HT-29 (cell line): ENCODE results near the gene OXCT1. TPM values are rescaled to one million over a fixed set of nuclear protein-coding genes. Genes with fewer than 3 reads are reported as not detected.

Source experiments
- DNase-seq: peaks from one replicate; pipeline ENCODE4 v3.0.0-alpha.2; 2015; ENCODE audit warnings: low spot score
- total RNA-seq: library from RNA; depleted of rRNA; stranded (reverse); fragments of >200 nt; shearing (Covaris generic); gene quantifications from 2 replicates; pipeline ENCODE4 v1.2.3, GENCODE V29; 2014; rRNA removed

OXCT1 gene
- 0.16 and 0.56 TPM in 2 replicates for total RNA-seq

DNA sequence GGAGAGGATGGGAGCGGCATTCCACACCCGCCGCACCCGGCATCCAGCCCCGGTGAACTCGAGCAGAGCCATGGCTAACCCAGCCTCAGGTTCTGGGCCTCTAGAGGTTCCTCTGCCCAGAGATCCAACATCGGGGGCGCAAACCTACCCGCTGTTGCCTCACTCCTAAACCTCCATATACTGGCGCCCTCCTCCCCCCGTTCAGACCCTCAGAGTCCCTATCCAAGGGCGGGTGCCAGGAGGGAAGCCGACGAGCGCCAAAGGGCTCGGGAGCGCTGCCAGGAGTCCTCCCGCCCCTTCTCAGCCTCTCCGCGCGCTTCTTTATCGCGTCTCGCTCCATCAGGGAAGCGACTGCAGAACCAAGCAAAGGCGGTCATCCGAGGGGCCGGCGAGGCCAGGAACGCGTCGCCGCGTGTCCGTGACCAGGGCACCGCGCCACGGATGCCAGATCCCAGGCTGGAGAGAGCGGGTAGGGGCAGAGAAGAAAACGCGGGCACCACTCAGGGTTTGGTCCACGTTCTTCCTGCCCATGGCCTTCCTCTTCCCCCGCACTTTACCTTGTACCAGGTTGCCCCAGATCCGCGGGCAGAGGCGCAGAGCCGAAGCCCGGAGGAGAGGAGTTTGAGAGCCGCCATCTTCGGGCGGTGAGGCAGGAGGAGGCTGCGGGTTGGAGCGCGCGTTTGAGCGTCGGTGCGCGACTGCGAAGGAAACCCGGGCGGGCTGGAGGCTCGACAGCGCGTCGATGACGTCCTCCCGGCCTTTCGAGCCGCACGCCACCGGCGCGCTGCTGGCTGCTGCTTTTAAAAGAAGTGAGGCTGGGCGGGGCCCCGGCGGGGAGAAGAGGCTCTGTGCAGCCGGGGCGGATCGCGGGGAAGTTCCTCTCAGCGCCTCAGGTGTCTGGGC is at the start of gene OXCT1:
OXCT1 (minus strand) TSS at position 702 of the 903 bp plus-strand sequence; CDS start at position 635, 67 bp downstream.
- DNase-seq: peak; percentile 21

DNA sequence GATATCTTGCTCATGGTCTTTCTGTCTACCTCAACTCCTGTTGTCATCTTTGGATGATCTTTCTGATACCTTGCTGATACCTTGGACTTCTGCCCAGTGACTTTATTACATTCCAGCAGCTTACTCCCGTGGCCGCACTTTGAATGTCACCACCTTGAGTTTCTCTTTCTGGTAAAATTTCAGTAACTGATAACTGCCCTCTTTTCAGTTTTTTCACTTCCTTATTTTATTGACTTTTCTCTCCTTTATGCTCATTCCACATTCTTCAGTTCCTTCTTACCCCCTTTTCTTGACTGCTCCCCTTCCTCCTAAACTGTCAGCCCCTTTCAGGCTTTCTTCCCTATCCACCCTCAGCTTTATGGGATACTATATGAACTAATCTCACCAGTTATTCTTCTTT is 47.9 kb upstream of the OXCT1 start:
- DNase-seq: no peak

DNA sequence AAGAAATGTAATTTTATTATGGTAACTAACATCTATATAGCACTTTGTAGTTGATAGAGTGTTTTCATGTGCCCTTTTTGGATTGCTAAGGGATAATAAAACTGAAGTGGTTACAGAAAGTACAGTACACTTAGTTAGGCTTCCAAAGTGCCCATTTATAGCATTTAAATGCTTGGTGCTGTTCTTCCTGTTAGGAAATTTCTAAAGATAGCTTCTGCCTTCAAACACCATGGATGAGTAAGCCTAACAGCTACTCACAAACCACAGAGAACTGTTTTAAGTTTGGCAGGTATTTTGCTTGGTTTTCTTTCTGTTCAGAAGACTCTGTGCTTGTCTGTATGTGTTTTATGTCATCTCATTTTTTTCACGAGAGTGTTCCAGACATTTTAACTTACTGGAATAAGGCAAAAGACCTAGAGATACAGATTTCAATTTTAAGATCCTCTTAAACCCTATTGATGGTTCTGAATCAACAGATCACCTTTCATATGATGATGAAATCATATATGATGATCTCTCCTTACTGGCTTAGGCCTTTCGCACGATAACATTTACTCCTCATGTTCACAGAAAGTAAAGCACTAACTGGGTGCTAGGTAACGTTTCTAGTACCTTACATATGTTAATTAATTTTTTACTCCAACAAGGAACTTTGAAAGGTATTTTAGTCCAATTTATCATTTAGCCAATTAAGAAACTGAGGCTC is 38.3 kb upstream of the OXCT1 start:
- DNase-seq: no peak

DNA sequence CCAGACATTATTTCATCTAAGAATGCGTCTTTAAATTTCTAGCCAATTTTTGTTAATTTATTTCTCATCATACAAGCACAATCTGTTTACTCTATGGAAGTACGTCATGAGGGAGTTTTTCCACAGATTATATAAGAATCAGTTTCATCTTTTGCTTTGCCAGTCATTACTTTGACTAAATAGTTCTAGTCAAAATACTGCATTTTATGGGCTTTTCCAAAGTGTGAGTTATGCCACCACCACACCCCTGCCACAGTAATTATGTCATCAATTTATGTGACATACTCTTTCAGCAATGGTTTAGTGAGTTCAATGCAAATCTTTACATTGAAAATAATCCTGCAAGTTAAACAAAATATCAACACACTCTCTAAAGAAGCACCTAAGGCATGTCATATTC is 35.9 kb upstream of the OXCT1 start:
- DNase-seq: no peak

DNA sequence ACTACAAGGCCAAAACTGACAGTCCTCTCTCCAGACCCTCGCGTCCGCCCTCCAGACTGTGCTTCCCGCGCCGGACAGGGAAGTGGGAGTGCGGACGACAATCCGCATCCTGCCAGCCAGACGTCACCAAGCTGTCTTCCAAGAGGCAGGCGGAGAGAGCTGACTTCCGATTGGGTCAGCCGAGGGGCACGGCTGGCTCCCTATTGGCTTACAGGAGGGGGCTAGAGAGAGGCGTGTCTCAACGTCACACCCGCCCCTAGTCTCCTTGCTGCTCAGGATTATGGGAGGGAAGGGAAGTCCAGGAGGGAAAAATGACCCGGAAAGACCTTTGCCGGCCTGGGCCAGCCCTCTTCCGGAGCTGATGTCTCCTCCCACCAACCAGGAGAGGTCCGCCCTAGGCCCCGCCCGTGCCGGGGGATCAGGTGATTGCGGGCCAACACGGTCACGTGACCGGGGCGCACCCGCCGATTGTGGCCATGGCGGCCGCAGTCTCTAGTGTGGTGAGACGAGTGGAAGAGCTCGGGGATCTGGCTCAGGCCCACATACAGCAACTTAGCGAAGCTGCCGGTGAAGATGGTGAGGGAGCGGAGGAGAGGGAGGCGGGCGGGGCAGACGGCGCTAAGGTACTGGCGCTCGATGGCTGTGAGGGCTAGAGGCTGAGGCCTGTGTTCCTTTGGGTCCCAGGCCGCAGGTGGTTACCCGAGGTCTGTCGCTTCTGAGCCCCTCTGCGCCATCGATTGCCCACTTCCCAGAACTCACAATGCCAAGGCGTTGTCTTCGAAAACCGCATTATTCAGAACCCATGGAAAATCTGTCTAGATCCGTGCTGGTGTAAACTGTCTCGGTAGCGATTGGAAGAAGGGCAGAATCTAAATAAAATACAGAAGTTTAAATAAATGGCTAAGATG is 33.9 kb upstream of the OXCT1 start, which contains the start of gene RIMOC1:
RIMOC1 (plus strand) TSS at position 453 of the 908 bp plus-strand sequence; CDS start at position 477, 24 bp downstream.
- DNase-seq: peak; percentile 99

DNA sequence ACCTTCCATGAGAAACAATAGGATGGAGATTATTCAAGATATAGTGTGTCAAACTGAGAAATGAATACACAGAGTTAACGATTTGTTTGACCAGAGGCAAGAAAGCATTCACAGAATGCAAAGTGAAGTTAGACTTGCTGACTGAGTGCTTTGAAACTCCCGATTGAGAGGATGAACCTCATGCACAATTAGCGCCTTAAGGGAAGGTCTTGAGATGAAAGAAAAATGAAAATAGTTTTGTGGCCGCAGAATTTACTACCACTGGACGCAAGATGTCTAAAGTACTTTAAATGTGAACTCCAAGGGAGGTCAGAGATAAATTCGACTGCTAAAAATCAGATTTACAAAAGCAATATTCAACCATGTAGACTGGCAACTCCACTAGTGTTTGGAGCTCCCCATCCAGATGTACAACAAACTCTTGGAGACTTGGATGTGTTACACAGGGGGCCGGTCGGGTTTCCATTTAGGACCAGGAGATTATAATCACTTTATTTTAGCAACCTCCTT is 33.2 kb upstream of the OXCT1 start:
- no peak for DNase-seq

DNA sequence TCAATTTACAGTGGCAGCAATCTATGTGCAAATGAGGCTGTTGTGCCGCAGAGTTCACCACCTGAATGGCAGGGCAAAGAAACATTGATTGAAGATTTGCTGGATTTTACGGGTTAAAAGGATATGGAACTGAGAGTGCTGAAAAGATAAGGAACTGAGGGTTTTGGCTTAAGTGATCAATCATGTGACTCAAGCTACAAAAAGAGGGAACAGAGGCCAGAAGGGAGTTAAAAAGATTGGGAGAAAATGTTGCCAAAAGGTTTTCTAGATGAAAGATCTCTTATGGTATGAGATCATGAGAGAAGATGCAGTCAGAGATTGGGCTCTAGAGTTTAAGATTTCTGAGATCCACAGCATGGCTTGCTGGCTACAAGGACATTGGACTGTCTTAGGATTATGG is 26.0 kb upstream of the OXCT1 start:
- no peak for DNase-seq

DNA sequence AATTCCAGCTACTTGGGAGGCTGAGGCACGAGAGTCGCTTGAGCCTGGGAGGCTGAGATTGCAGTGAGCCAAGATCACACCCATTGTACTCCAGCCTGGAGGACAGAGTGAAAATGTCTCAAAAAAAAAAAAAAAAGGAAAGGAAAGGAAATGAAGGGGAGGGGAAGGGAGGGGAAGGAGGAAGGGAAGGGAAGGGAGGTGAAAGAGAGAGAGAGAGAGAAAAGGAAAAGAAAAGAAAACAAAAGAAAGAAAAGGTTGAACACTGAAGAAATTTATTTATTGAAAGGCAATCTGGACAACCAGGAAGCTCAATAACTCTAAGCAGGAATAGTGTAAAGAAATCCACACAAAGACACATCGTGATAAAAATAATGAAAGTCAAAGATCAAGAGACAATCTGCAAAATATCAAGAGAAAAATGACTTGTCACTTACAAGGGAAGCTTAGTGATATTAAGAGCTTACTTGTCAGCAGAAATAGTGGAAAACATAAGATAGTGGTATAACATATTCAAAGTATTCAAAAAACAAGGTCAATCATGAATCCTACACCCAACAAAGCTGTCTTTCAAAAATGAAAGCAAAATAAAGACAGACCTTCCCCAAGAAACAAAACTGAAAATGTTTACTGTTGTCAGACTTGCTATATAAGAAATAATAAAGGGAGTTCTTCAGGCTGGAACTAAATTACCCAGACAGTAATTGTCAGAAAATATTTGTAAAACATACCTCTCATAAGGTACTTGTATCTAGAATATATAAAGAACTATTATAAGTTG is 23.0 kb upstream of the OXCT1 start:
- no peak for DNase-seq

DNA sequence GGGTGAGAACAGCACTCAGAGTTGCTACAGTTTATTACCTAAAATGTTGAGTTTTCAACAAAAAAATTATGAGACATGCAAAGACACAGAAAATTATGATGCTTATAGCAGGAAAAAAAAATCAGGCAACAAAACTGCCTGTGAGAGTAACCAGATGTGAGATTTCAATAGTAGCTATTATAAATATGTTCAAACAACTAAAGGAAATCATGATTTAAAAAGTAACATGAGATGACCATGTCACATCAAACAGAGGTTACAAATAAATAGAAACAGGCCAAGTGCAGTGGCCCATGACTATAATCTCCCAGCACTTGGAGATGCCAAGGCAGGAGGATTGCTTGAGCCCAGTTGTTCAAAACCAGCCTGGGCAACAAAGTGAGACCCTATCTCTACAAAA is 21.8 kb upstream of the OXCT1 start:
- DNase-seq: no peak

DNA sequence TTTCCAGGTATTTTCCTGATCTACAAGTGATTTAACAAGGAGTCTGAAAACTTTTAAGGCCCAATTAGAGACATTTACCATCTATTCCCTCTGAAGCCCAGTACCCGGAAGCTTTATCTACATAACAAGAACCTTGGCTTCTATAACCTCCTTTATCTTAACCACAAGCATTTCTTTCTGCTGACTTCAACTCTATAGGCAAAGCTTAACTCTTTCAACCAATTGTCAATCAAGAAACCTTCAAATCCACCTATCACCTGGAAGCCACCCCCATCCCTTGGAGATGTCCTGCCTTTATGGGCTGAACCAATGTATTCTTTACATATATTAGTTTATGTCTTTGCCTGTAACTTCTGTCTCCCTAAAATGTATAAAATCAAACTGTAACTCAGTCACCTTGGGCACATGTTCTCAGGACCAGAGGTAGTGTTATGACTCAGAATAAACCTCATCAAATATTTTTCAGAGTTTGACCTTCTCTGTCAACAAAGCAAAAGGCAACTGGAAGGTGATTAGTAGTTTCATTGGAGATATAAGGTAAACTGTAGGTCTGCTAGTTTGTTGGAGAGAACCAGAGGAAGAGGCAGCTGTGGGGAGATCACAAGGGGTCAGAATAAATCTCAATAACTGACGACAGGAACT is 21.0 kb upstream of the OXCT1 start:
- no peak for DNase-seq

DNA sequence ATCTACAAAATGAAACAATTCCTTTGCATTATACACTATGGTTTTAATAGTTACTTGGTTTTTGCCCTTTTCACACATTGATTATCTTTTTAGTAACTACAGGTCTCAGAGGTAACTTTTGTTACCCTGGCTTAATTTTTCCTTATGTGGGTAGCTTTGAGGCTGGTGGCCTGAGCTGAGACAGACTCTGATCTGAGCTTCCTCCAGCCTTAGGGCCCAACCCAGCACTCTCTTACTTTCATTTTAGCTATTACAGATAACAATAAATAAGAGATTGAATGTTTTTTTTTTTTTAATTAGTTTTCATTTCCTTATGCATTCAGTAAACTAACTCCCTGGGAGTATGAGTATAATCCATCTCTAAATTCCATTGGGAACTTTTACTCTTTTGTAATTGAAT is 15.1 kb upstream of the OXCT1 start:
- DNase-seq: no peak

DNA sequence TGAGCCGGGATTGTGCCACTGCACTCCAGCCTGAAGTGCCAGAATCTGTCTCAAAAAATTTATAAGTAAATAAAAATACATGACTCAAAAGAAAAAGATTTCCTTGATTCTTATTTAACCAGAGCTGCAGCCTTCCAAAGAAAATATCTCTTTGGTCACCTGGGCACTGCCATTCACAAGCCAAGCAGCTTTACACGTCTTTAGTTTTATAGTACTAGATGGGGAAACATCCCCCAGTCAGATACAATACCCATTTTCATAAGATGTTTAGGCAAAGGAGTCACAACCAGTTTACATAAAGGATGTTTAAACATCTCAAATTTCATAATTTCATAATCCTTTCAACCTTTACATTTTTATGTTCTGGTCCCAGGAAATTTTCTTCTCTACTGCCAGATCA is 13.7 kb upstream of the OXCT1 start:
- no peak for DNase-seq

DNA sequence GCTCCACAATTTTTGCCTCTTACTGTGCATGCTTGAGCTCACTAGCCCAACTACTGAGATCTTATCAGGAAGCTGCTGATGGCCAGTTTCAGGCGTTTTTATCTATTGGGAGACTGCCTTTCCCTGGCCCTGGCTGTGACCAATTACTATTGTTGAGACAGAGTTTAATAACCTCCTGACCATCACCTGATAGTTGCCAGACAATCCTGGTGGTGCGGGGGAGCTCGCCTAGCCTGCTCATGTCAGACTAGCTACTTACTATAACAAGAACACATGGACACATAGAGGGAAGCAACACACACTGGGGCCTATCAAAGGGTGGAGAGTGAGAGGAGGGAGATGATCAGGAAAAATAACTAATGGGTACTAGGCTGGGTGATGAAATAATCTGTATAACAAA is 13.0 kb upstream of the OXCT1 start:
- DNase-seq: no peak

DNA sequence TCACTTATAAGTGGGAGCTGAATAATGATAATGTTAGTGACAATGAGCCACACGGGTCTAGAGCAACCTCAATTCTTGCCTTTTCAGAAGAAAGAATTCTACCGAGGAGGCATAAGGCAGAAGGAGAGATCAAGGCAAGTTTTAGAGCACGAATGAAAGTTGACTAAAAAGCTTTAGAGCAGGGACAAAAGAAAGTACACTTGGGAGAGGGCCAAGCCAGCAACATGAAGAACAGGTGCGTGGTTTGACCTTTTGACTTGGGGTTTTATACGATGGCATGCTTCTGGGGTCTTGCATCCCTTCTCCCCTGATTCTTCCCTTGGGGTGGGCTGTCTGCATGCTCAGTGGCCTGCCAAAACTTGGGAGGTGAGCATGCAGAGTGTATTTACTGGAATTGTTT is 12.5 kb upstream of the OXCT1 start:
- no peak for DNase-seq

DNA sequence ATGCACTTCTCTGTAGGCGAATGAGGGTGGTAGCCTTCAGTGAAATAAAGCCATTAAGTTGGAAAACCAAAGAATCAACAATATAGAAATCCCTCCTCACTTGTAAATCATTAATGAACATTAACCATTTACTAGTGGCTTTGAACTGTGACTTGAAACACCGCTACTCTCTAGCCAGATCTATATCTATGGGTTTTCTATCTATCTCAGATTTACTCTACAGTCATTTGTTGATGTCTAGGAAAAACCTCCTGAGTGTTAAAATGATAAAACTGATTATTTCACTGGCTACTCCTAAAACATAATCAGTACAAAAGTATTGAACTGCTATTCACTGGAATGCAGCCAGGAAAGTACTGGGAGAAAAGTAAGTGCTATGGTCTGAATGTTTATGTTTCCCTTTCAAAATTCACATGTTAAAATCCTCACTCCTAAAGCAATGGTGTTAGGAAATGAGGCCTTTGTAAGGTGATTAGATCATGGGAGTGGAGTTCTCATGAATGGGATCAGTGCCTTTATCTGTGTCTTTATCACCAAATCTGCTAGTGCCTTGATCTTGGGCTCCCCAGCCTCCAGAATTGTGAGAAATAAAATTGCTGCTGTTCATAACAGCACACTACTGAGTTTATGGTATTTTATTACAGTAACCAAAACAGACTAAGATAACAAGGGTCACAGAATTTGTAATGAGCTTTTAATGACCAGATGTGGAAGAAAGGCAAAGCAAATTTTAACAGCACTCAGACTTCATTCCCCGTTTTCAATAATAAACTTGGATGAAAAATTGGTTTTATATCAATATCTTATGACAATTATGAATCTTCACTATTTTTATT is 8.6 kb upstream of the OXCT1 start:
- DNase-seq: no peak

DNA sequence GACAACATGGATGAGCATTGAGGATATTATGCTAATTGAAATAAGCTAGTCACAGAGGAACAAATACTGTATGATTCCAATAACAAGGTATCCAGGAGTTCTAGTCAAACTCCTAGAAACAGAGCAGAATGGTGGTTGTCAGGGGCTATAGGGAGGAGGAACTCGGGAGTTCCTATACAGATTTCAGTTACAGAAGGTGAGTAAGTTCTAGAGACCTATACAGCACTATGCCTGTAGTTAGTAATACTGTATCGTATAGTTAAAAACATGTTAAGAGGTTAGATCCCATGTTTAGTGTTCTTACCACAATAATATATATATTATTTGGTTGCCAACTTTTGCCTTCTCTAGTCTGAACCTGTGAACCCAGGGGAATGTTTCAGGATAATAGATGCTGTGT is 7.9 kb upstream of the OXCT1 start:
- no peak for DNase-seq

DNA sequence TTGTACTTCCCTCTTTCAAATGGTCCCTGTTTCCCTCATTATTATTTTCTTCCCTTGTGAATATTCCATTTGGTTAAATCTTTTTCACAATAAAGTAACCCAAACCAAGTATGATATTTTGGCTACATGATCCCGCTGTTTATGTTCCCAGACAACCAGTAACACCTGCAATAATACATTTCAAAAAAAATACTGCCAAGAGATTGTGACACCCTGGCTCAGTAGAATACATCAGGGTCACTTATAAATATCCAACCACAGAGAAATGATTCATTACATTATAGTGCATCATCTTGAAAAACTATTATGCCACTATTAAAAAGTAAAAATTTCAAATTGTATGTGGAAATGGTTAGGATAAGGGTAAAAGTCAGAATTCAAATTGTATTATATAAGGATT is 7.2 kb upstream of the OXCT1 start:
- DNase-seq: no peak

DNA sequence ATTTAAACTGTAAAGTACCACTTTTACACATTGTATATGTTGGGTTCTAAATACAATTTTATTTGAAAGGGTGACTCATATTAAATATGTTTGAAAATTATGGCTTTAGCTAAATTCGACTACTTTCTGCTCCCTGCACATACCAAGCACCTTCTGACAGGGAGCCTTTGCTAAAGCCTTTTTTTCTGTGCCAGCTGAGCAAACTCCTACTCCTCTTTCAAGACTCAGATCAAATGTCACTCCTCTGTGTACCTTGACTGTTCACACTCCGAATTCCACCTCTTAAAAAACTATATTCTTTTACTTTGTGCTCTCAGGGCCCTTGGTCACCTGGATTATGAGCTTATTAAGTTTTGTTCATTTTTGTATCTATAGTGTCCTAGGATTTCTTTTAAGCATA is 6.5 kb upstream of the OXCT1 start:
- DNase-seq: no peak

DNA sequence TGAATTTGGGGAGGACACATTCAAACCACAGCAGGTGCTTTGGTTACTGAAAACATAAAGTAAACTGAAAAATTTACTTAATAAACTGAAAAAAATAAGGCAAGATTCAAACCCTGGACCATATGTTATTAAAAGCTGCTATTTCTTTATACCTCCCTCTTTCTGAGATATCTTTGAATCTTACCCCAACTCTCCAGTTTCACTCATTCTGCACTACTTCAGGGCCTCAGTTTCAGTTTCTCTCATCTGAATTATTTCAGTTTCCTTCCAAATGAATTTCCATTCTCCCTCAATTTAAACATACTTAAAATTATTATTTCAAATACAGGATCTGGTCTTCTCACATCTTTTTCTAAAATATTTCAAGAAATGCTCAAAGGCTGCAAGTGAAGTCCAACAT is 4.9 kb upstream of the OXCT1 start:
- no peak for DNase-seq
